Body of pancreas (tissue), 4 donors: ENCODE data around the gene EPN2. TPM values are rescaled to one million over a fixed set of nuclear protein-coding genes. Genes with fewer than 3 reads are reported as not detected.

Experiments used
- ATAC-seq: fragments of 150-250 bp; one replicate; pipeline ENCODE4 v1.9.1; 2016
- DNase-seq, 4 donors: peaks; one replicate each; pipeline ENCODE4 v3.0.0-alpha.2; 2019
- H3K27ac ChIP-seq, 4 donors: fragments of 200-600 bp; sonication (generic); 1 replicate in 3 of 4; 2 replicates in 1 of 4; pipeline versions ENCODE4 v1.5.1 to v1.6.1; 2016 to 2019; ENCODE audit warnings: mild to moderate bottlenecking in 1 of 4, mixed read lengths in 1 of 4, moderate library complexity in 1 of 4
- H3K27me3 ChIP-seq, 2 donors: fragments of 200-600 bp; sonication (generic); one replicate each; pipeline ENCODE4 v1.6.0; 2016; ENCODE audit warnings: mild to moderate bottlenecking in 1 of 2
- H3K36me3 ChIP-seq, 2 donors: fragments of 200-600 bp; sonication (generic); replicated peaks in 1 of 2; 2 replicates each; pipeline ENCODE4 v1.5.1; 2016; ENCODE audit warnings: low read depth in 2 of 2; ENCODE audit not compliant: insufficient read depth in 1 of 2
- H3K4me1 ChIP-seq: fragments of 200-600 bp; sonication (generic); one replicate; pipeline ENCODE4 v1.6.0; 2016
- H3K4me3 ChIP-seq, 2 donors: fragments of 200-600 bp; sonication (generic); 1 replicate in 1 of 2; 2 replicates in 1 of 2; pipeline ENCODE4 v1.5.1; 2016 to 2019
- H3K9me3 ChIP-seq, 3 donors: fragments of 200-600 bp; sonication (generic); 1 replicate in 2 of 3; 2 replicates in 1 of 3; pipeline ENCODE4 v1.5.1; 2016
- POLR2A ChIP-seq, 3 donors: fragments of 450-650 bp; IDR thresholded peaks; one replicate each; pipeline ENCODE4 v1.6.1; 2016; ENCODE audit warnings: antibody characterized with exemption in 3 of 3, mild to moderate bottlenecking in 2 of 3
- WGBS, 2 donors: methylation state at CpG; one replicate each; pipeline ENCODE4 v1.1.5; 2017; 5-methylcytosine and 5-hydroxymethylcytosine counted together
- intact Hi-C: fragments of 100-400 bp; cut with DNase I; formaldehyde crosslinking; loops from one replicate; pipeline ENCODE4 v1.15.1; 2023
- total RNA-seq, 2 donors: library from RNA; depleted of rRNA; stranded (reverse); fragments of >200 nt; gene quantifications; one replicate each; pipeline ENCODE4 v1.1.0, GENCODE V29; 2016
- TF ChIP-seq, protein P1 (sequence below), 7 experiments: fragments of 450-650 bp in 4 of 7; fragments of 200-600 bp in 3 of 7; sonication (generic) in 3 of 7; IDR thresholded peaks; one replicate each; pipeline ENCODE4 v1.5.1; 2016 to 2019; ENCODE audit warnings: antibody characterized with exemption in 7 of 7

EPN2 gene
- total RNA-seq, 2 donors from 2014 or later, result 32.7 to 46.5 TPM

DNA sequence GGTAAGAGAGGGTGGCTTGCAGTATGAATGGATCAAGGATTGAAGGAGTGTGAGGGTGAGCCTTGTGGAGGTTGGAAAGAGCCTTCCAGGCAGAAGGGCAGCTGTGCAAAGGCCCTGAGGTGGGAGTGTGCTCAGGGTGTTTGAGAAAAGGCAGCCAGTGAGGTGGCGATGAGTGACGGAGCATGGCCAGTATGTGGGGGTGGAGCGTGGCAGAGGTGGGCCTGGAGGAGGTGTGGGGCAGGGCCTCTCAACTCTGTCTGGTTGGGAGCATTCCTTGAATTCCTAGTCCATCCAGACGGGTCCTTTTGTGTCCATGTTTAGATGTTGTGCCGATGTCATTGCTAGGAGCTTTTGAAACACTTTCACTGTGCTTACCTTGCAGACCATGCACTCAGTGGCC, 51.3 kb downstream of the EPN2 start:
- Histone ChIP-seq H3K9me3 (no peaks in the 10 kb centered on the region), H3K4me1 (no peaks in the 10 kb centered on the region), H3K4me3 (no peak overlapping the region), H3K27ac (no peak overlapping the region), H3K27me3 (no peaks in the 10 kb centered on the region), H3K36me3 (no peaks in the 10 kb centered on the region)
- DNase-seq (no peak), ATAC-seq (no peak)
- intact Hi-C loops, result no loop called here
- TF ChIP-seq, protein P1, sequence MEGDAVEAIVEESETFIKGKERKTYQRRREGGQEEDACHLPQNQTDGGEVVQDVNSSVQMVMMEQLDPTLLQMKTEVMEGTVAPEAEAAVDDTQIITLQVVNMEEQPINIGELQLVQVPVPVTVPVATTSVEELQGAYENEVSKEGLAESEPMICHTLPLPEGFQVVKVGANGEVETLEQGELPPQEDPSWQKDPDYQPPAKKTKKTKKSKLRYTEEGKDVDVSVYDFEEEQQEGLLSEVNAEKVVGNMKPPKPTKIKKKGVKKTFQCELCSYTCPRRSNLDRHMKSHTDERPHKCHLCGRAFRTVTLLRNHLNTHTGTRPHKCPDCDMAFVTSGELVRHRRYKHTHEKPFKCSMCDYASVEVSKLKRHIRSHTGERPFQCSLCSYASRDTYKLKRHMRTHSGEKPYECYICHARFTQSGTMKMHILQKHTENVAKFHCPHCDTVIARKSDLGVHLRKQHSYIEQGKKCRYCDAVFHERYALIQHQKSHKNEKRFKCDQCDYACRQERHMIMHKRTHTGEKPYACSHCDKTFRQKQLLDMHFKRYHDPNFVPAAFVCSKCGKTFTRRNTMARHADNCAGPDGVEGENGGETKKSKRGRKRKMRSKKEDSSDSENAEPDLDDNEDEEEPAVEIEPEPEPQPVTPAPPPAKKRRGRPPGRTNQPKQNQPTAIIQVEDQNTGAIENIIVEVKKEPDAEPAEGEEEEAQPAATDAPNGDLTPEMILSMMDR (IDR thresholded peaks at IDR 0.05), result no peak
- no peak for TF ChIP-seq POLR2A (IDR thresholded peaks at IDR 0.05)
- 83 to 94% methylated on average over 5 of the region's 5 CpGs for WGBS, 2 donors

DNA sequence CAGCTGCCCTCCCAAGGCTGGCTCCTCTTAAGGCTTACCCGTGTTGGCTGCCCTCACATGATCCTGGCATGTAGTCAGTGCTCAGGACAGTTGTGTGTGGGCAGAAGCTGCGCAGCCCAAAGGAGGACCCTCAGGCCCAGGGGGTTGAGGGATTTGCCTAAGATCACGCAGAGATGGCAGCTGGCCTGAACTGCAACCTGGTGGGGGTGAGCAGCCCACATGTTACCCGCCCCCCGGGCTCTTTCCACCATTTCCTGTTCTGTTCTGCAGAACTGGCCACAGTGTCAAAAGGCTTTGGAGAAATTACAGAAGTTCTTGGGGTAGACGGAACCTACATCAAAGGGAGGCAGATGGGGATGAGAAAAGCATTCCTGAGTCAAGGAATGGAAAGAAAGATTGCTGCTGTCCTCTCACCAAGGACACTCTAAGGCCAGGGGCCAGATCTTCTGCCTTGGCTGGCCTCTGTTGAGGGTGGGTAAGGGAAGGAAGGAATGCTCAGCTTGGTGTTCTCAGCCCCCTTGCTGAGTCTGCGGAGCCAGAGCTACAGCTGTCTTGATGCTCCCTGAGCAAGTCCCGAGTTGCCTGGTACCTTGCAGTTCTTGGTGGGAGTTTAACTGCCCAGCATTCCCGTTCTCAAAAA, 53.0 kb downstream of the EPN2 start:
- Histone ChIP-seq H3K4me3 (no peak overlapping the region), H3K27ac (no peak overlapping the region), H3K36me3 (no peaks in the 10 kb centered on the region), H3K27me3 (no peaks in the 10 kb centered on the region), H3K9me3 (no peaks in the 10 kb centered on the region), H3K4me1 (no peaks in the 10 kb centered on the region)
- intact Hi-C loops, result no loop called here
- 70 to 74% methylated on average over 8 to 9 of the region's 9 CpGs for WGBS, 2 donors
- TF ChIP-seq, protein P1 (IDR thresholded peaks at IDR 0.05), result no peak
- no peak for TF ChIP-seq POLR2A (IDR thresholded peaks at IDR 0.05)
- DNase-seq (no peak), ATAC-seq (no peak)

DNA sequence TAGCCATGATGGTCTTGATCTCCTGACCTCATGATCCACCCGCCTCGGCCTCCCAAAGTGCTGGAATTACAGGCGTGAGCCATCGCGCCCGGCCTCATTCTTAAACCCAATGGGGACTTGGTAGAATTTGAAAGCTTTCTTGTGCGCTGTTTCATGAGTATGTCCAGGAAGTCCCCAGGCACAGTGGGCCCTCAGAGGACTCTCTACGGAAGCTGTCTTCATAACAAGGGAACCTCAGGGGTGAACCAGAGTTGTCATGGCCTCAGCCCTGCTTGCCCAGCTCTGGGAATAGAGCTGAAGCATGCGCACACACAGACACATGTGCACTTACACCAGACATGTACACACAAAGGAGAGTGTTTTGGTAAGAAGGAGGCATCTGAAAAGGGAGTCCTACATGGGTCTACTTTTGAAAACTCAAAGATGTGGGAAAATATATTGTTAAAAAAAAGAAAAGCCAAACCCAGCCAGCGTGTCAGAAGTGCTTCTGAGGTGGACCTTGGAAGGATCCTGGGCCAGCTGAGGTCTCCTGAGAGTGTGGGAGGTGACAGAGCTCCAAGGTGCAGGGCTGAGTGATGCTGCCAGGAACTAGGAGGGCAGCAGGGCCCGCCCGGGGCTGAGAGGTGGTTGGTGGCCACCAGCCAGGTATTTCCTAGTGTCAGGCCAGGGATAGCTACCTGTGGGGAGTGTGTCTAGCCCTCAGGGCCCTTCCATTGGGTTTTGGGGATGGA, 54.6 kb downstream of the EPN2 start:
- Histone ChIP-seq H3K36me3 (no peaks in the 10 kb centered on the region), H3K4me1 (no peaks in the 10 kb centered on the region), H3K27ac (no peak overlapping the region), H3K4me3 (no peak overlapping the region), H3K27me3 (no peaks in the 10 kb centered on the region), H3K9me3 (no peaks in the 10 kb centered on the region)
- 84 to 86% methylated on average over 12 of the region's 12 CpGs for WGBS, 2 donors
- TF ChIP-seq, protein P1 (IDR thresholded peaks at IDR 0.05), result no peak
- TF ChIP-seq POLR2A (IDR thresholded peaks at IDR 0.05), result no peak
- ATAC-seq (no peak), DNase-seq (no peak)
- intact Hi-C loops, result no loop called here

DNA sequence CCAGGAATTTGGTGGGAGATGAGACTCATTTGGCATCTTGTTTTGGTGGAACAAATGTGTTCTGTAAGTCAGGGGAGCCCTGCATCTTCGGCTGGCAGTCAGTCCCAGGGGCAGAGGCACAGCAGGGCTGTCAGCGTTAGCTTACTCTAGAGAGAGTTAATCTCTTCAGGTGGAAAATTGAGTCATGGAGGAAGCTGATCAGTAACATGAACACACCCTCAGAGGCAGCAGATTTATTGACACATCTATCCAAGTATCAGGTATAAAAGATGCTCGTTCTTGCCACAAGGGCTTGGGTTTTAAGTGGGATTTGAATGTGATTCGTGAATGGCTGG, 55.2 kb downstream of the EPN2 start:
- no peak overlapping the region for H3K4me3 ChIP-seq
- no peaks in the 10 kb centered on the region for H3K9me3 ChIP-seq
- intact Hi-C loops, result no loop called here
- no peaks in the 10 kb centered on the region for H3K36me3 ChIP-seq
- 80 to 93% methylated on average over 2 to 4 of the region's 4 CpGs for WGBS, 2 donors
- TF ChIP-seq POLR2A (IDR thresholded peaks at IDR 0.05), result no peak
- TF ChIP-seq, protein P1 (IDR thresholded peaks at IDR 0.05), result no peak
- H3K27me3 ChIP-seq, result no peaks in the 10 kb centered on the region
- no peak for DNase-seq
- H3K4me1 ChIP-seq, result no peaks in the 10 kb centered on the region
- no peak for ATAC-seq
- H3K27ac ChIP-seq, result no peak overlapping the region

DNA sequence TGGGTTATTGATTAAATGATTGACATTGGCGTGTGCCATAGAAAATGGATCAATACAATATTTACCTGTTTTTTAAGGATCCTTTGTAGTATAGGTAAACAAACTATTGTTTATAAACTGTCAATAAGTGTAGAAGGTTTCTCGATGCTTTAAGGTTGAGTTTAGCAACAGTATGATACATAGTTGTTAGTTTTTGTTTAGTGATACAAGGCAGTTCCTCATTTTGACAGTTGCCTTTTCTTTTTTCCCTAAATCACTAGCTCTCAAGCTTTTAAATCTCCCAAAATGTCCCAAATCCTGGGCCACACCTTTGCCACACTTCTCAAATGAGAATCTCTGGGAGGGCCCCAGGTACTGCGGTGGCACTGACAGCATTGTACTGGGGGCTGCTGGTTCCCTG, 57.3 kb downstream of the EPN2 start:
- 82% methylated on average over 3 of the region's 3 CpGs for WGBS, 2 donors
- Histone ChIP-seq H3K4me3 (no peak overlapping the region), H3K36me3 (no peaks in the 10 kb centered on the region), H3K27ac (no peak overlapping the region), H3K9me3 (no peaks in the 10 kb centered on the region), H3K4me1 (no peaks in the 10 kb centered on the region), H3K27me3 (no peaks in the 10 kb centered on the region)
- ATAC-seq (no peak), DNase-seq (no peak)
- intact Hi-C loops, result no loop called here
- TF ChIP-seq POLR2A (IDR thresholded peaks at IDR 0.05), result no peak
- TF ChIP-seq, protein P1 (IDR thresholded peaks at IDR 0.05), result no peak
